Astrocyte of the cerebellum (primary cell): ENCODE results near the gene TMEM63A.
A peak's percentile ranks its signal among the peaks of the same experiment; 100 is the strongest.
"Not testable (repeated sequence)": the region's sequence is repeated elsewhere in the genome, so short reads cannot be mapped to it uniquely, and the experiment has no call there.

ENCODE experiments used
- DNase-seq: peaks from one replicate; pipeline ENCODE4 v3.0.0-alpha.2; 2011; ENCODE audit warnings: low read depth
- H3K4me3 ChIP-seq: 2 replicates; pipeline ENCODE4 v1.5.1; 2011; ENCODE audit warnings: mild to moderate bottlenecking, low read depth, low read length, moderate library complexity
- CTCF ChIP-seq: IDR thresholded peaks from 2 replicates; pipeline ENCODE4 v1.5.1; 2012; ENCODE audit warnings: low read length, low read depth, moderate library complexity, mild to moderate bottlenecking; ENCODE audit errors: missing control alignments
- in situ Hi-C: cut with HindIII; loops from 2 replicates; pipeline ENCODE4 v1.10.0; 2017; ENCODE audit warnings: low sequenced_read_pairs

TMEM63A gene

GRCh38 chr1:225838793-225839192 is 43.4 kb downstream of the TMEM63A start:
- in situ Hi-C loops, result no loop called here
- H3K4me3 ChIP-seq, result no peak overlapping the region
- DNase-seq, result no peak
- no peak for TF ChIP-seq CTCF

GRCh38 chr1:225836296-225836695 is 45.9 kb downstream of the TMEM63A start:
- DNase-seq, H3K4me3 ChIP-seq, in situ Hi-C loops: not testable (repeated sequence)

GRCh38 chr1:225835856-225836255 is 46.3 kb downstream of the TMEM63A start:
- in situ Hi-C loops, result no loop called here
- peak; percentile 42 for DNase-seq
- no peak for TF ChIP-seq CTCF
- H3K4me3 ChIP-seq, result no peak overlapping the region

GRCh38 chr1:225834417-225835329 is 47.5 kb downstream of the TMEM63A start:
- TF ChIP-seq CTCF, result no peak
- no peak overlapping the region for H3K4me3 ChIP-seq
- DNase-seq, result peak; percentile 83
- in situ Hi-C loops, result no loop called here

GRCh38 chr1:225830841-225831240 is 51.3 kb downstream of the TMEM63A start:
- TF ChIP-seq CTCF, result no peak
- DNase-seq, result no peak
- H3K4me3 ChIP-seq, result no peak overlapping the region
- in situ Hi-C loops, result no loop called here

- no peak for TF ChIP-seq CTCF
- DNase-seq, result no peak
- in situ Hi-C loops, result no loop called here
- H3K4me3 ChIP-seq, result no peak overlapping the region
Observed at GRCh38 chr1:225828706-225829345, 53.4 kb downstream of the TMEM63A start.

- in situ Hi-C loops, result no loop called here
- no peak for TF ChIP-seq CTCF
- no peak for DNase-seq
- no peak overlapping the region for H3K4me3 ChIP-seq
Observed at GRCh38 chr1:225827076-225827475, 55.1 kb downstream of the TMEM63A start.
